Measurements from ENCODE around the gene SPIRE1. TPM values are rescaled to one million over a fixed set of nuclear protein-coding genes. Genes with fewer than 3 reads are reported as not detected.

The SPIRE1 gene
- total RNA-seq, 6 donors from 2014 or later = 33.9 to 76.7 (median 59.6) TPM

DNA sequence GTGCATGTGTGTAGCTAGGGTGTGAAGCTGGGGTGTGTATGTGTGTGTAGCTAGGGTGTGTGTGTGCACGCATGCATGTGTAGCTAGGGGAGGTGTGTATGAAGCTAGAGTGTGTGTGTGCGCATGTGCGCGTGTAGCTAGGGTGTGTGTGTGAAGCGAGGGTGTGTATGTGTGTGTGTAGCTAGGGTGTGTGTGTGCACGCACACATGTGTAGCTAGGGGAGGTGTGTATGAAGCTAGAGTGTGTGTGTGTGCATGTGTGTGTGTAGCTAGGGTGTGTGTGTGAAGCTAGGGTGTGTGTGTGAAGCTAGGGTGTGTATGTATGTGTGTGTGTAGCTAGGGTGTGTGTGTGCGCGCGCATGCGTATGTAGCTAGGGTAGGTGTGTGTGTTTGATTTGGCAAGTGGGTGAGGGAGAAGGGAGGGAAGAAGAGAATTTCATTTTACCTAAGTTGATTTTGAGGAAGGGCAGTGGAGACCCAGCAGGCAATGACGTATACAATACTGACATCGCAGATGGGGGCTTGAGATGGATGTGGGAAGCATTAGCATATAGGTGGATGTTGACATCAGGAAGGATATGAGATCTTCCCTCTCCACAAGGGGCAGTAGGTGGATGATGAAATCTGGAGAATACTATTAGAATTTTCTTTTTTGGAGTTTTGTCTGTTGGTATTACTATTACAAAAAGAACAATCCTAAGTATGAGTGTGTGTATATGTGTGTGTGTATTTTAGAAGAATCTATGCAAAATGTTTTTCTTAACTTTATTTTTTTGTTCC is 179.4 kb downstream of the SPIRE1 start:
- DNase-seq = no peak
- H3K4me3 ChIP-seq = no peak overlapping the region
- no peaks in the 10 kb centered on the region for H3K27me3 ChIP-seq
- H3K27ac ChIP-seq = no peak overlapping the region
- no peaks in the 10 kb centered on the region for H3K4me1 ChIP-seq
- peaks cover 0 to 31% (median 11%) of the 10 kb centered on the region in 4 donors for H3K36me3 ChIP-seq
- peak in 1 of 2 donors; percentile 57 for ATAC-seq (ENCODE audit: low FRiP score in 2 of 2)
- 86 to 93% methylated on average over 12 of the region's 12 CpGs for WGBS, 2 donors
- no peaks in the 10 kb centered on the region for H3K9me3 ChIP-seq
- no peak for TF ChIP-seq POLR2AphosphoS5 (IDR thresholded peaks at IDR 0.05)
- TF ChIP-seq POLR2A (IDR thresholded peaks at IDR 0.05) = no peak
- TF ChIP-seq, protein P1, sequence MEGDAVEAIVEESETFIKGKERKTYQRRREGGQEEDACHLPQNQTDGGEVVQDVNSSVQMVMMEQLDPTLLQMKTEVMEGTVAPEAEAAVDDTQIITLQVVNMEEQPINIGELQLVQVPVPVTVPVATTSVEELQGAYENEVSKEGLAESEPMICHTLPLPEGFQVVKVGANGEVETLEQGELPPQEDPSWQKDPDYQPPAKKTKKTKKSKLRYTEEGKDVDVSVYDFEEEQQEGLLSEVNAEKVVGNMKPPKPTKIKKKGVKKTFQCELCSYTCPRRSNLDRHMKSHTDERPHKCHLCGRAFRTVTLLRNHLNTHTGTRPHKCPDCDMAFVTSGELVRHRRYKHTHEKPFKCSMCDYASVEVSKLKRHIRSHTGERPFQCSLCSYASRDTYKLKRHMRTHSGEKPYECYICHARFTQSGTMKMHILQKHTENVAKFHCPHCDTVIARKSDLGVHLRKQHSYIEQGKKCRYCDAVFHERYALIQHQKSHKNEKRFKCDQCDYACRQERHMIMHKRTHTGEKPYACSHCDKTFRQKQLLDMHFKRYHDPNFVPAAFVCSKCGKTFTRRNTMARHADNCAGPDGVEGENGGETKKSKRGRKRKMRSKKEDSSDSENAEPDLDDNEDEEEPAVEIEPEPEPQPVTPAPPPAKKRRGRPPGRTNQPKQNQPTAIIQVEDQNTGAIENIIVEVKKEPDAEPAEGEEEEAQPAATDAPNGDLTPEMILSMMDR (IDR thresholded peaks at IDR 0.05) = no peak
- no peak for TF ChIP-seq EP300 (IDR thresholded peaks at IDR 0.05)

DNA sequence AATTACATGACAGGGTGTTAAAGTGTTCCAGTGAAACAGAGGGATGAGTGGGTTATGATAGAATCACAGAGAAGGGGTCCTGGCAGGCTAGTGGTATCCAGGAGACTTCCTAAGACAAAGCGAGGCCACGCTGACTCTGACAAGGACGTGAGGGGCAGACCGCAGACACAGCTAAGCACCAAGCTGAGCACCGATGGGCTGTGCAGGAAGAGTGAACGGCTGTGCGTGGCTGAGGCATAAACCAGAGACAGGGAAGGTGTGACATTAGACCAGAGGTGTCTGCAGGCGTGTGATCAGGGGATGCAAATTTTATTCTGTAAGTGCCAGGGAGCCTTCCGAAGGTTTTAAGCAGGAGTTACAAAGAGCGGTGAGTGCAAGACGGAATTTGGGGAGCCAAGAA is 180.3 kb downstream of the SPIRE1 start:
- ATAC-seq (ENCODE audit: low FRiP score in 2 of 2) (no peak), DNase-seq (no peak)
- no peak overlapping the region for H3K4me3 ChIP-seq
- no peak overlapping the region for H3K27ac ChIP-seq
- peaks cover 0 to 31% (median 11%) of the 10 kb centered on the region in 4 donors for H3K36me3 ChIP-seq
- H3K27me3 ChIP-seq = no peaks in the 10 kb centered on the region
- WGBS, 2 donors = 91 to 95% methylated on average over 11 of the region's 11 CpGs
- H3K4me1 ChIP-seq = no peaks in the 10 kb centered on the region
- no peaks in the 10 kb centered on the region for H3K9me3 ChIP-seq
- TF ChIP-seq POLR2AphosphoS5 (IDR thresholded peaks at IDR 0.05) (no peak), POLR2A (IDR thresholded peaks at IDR 0.05) (no peak), EP300 (IDR thresholded peaks at IDR 0.05) (no peak)
- TF ChIP-seq, protein P1 (IDR thresholded peaks at IDR 0.05) = no peak

DNA sequence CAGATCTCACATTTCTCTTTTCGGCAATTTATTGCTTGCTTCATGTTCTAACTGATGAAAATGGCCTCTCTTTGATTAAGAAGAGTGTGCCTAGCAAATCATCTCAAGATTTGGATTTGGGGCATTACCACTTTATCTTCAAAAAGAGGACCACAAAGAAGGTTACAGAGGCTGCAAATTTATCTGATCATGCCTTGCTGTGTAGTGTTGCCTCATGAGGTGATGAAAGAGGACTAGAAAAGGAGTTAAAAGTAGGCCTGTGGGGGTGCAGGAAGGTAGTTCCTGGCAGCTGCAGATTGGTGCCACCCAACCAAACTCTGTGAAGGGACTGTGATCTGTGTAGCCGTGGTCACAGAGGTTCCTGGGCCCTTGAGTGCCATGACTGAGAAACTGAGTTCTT is 181.0 kb downstream of the SPIRE1 start:
- no peaks in the 10 kb centered on the region for H3K27me3 ChIP-seq
- peaks cover 0 to 31% (median 11%) of the 10 kb centered on the region in 4 donors for H3K36me3 ChIP-seq
- ATAC-seq (ENCODE audit: low FRiP score in 2 of 2) = no peak
- no peak for DNase-seq
- no peaks in the 10 kb centered on the region for H3K4me1 ChIP-seq
- no peak overlapping the region for H3K4me3 ChIP-seq
- TF ChIP-seq POLR2AphosphoS5 (IDR thresholded peaks at IDR 0.05) (no peak), EP300 (IDR thresholded peaks at IDR 0.05) (no peak), POLR2A (IDR thresholded peaks at IDR 0.05) (no peak)
- TF ChIP-seq, protein P1 (IDR thresholded peaks at IDR 0.05) = no peak
- H3K9me3 ChIP-seq = no peaks in the 10 kb centered on the region
- WGBS, 2 donors = 84 to 90% methylated on average over 2 of the region's 2 CpGs
- no peak overlapping the region for H3K27ac ChIP-seq

DNA sequence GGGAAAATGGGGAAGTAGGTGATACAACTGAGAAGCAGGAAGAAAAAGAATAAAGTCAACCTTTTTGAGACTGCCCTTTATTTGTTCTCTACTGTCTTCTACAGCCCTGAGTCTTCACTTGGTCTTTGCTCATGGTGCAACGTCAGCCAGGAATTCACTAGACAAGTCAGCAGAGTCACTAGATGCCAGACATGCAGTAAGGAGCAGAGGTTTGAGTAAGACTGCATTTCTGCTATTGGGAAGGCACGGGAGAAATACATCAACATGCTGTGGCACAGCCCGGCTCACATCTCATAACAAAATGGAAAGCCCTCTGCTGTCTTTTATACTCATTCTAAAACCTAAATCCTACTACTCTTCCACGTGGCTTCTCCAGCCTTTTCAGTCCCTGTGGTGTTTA is 183.0 kb downstream of the SPIRE1 start:
- Histone ChIP-seq H3K36me3 (peaks cover 0 to 31% (median 11%) of the 10 kb centered on the region in 4 donors), H3K4me3 (no peak overlapping the region), H3K9me3 (no peaks in the 10 kb centered on the region), H3K27ac (no peak overlapping the region), H3K27me3 (no peaks in the 10 kb centered on the region), H3K4me1 (no peaks in the 10 kb centered on the region)
- 92 to 93% methylated on average over 4 of the region's 4 CpGs for WGBS, 2 donors
- TF ChIP-seq, protein P1 (IDR thresholded peaks at IDR 0.05) = no peak
- TF ChIP-seq POLR2AphosphoS5 (IDR thresholded peaks at IDR 0.05) (no peak), EP300 (IDR thresholded peaks at IDR 0.05) (no peak), POLR2A (IDR thresholded peaks at IDR 0.05) (no peak)
- ATAC-seq (ENCODE audit: low FRiP score in 2 of 2) = no peak
- DNase-seq = no peak

DNA sequence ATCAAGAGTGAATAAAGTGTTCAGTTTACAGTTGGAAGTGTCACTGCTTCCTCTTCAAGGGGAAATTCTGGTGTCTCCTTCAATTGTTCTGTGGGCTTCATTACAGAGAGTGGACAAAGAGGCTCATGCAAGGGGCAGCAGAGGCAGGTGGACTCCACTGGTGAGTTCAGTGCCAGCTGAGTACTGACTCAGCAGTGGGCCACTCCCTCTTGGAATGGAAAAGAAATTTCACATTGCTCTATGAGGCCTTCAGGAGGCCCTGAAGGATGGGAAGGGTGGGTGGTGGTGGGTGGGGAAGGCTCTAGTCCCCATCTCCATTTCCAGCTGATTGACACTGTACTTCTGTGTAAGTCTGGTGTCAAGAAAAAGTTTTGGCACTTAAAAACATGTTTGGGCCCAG is 183.8 kb downstream of the SPIRE1 start:
- DNase-seq (no peak), ATAC-seq (ENCODE audit: low FRiP score in 2 of 2) (no peak)
- Histone ChIP-seq H3K4me1 (no peaks in the 10 kb centered on the region), H3K9me3 (no peaks in the 10 kb centered on the region), H3K27me3 (no peaks in the 10 kb centered on the region), H3K36me3 (peaks cover 0 to 25% (median 11%) of the 10 kb centered on the region in 4 donors), H3K4me3 (no peak overlapping the region), H3K27ac (no peak overlapping the region)
- TF ChIP-seq POLR2A (IDR thresholded peaks at IDR 0.05) = no peak
- TF ChIP-seq, protein P1 (IDR thresholded peaks at IDR 0.05) = no peak
- no peak for TF ChIP-seq EP300 (IDR thresholded peaks at IDR 0.05)
- no peak for TF ChIP-seq POLR2AphosphoS5 (IDR thresholded peaks at IDR 0.05)
